ENCODE data around the gene PANX1.
A peak's percentile ranks its signal among the peaks of the same experiment; 100 is the strongest.
"Not testable (repeated sequence)": the region's sequence is repeated elsewhere in the genome, so short reads cannot be mapped to it uniquely, and the experiment has no call there.

Gene PANX1, protein sequence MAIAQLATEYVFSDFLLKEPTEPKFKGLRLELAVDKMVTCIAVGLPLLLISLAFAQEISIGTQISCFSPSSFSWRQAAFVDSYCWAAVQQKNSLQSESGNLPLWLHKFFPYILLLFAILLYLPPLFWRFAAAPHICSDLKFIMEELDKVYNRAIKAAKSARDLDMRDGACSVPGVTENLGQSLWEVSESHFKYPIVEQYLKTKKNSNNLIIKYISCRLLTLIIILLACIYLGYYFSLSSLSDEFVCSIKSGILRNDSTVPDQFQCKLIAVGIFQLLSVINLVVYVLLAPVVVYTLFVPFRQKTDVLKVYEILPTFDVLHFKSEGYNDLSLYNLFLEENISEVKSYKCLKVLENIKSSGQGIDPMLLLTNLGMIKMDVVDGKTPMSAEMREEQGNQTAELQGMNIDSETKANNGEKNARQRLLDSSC

DNA sequence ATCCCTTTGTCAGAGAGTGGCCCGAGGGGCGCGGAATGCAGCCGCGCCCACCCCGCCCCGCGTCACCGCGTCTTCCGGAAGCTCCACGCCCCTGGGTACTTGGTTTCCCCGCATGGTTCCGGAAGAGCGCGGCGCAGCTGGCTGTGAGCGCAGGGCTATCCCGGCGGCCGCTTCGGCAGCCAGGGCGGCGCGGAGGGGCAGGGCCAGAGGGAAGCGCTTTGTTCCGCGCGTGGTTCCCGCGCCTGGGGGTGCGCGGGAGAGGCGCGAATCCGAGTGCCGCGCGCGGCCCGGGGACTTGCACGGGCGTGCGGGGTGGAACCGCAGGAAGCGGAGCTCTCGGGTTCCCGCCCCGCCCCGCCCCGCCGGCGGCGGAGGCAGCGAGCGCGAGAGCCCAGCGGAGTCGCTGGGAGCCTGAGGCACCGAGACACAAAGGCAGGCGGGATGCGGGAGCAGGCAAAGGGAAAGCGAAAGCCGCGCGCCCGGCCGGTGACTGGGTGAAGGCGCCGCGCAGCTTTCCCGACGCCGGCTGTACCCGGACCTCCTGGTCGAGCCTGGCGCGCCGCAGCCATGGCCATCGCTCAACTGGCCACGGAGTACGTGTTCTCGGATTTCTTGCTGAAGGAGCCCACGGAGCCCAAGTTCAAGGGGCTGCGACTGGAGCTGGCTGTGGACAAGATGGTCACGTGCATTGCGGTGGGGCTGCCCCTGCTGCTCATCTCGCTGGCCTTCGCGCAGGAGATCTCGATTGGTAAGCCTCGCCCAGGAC is at the start of gene PANX1:
PANX1 (plus strand) TSS at position 96 of the 766 bp plus-strand sequence; CDS start at position 568, 472 bp downstream.
- DNase-seq (ENCODE audit: low spot score): peak; percentile 77

DNA sequence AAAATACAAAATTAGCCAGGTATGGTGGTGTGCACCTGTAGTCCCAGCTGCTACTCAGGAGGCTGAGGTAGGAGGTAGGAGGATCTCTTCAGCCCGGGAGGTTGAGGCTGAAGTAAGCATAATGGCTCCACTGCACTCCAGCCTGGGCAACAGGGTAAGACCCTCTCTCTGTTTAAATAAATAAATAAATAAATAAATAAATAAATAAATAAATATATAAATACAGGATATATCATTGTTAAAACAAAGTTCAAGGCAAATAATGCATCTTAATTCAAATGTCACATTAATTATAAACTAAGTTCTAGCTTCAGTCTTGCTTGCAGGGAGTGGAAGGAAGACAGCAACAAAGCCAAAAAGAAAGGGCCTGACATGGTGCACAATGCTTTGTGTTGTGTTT is 44.5 kb upstream of the PANX1 start:
- no peak for DNase-seq (ENCODE audit: low spot score)

DNA sequence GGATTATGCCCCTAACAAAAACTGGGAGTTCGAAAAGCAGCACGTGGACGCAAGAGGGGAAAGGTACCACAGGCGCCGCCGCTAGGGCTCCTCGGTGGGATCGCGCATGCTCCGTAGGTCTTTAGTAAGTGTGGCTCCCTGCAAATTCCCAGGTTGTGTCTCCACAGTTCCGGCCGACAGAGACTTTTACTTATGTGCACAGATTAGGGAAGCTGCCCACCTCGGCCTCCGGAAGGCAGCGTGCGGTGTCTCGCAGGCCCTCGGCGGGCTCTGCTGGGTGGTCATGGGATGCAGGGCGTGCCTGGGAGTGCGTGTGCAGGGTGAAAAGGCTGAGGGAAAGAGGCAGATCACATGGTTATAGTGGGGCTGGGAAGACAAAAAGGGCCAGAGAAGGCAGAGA is 39.7 kb upstream of the PANX1 start:
- no peak for DNase-seq (ENCODE audit: low spot score)

DNA sequence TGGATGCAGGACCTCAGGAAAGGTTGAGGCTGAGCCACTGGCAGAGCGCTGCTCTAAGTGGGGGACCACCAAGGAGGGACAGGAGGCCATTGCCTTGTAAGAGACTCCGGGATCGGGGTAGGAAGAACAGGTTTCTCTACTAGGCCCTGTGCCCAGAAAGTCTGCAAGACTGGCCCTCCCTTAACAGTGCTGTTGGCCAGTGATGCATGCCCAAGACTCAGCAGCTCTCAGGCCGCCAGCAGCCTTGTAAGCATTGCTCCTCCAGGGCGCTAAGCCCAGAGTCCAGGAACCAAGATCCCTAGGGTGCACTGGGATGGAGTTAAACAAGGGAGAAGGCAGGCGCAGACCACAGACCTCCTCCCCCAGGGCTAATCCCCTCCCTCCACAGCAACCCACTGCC is 39.3 kb upstream of the PANX1 start:
- no peak for DNase-seq (ENCODE audit: low spot score)

DNA sequence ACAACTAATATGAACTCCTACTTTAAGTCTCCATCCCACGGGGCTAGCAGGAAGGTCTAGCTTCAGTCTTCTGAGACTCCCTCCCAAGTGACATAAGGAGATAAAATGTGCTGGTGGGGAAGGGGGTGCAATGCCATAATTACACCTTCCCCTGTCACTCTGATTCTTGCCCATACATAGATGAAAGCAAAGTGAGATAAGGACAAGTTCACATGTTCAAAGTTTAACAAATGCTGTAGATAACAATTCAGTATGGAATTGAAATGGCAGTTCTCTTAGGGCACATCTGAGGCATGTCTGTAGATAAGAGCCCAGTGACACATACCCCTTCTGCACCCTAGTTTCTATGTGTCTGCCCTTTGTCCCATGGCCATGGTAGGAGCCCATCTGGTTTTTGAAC is 38.2 kb upstream of the PANX1 start:
- DNase-seq (ENCODE audit: low spot score): no peak

DNA sequence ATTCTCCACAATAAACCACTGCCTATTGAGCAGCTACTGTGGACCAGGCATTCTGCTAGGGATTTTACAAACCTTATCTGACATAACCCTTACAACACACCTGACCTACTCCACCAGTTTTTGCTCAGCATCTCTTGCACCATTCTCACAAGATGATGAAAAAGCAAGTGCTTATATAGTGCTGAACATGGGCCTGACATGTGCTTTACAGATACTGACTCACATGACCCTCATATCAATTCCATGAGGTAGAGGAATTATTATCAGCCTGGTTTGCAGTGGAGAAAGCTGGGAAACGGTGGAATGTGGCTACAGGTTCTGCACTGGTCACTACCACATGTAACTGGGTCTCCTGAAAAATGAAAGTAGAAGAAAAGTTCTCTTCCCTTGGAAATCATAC is 37.5 kb upstream of the PANX1 start:
- no peak for DNase-seq (ENCODE audit: low spot score)

DNA sequence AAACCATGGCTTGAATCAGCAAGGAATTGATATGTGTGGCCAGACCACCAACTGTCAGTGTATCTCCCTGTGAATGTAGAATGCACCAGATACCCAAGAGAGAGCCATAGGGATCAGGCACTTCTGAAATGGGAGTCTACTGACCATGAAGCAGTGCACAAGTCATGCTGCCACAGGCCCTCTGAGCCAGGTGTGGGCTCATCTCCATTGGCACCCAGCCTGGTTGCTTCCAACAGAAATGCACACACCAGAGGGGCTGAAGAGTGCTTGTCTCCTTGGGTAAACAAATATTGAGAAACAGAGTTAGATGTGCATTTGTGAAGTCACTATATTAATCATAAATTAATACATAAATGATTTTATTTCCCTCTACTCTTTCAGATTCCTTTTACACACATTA is 28.4 kb upstream of the PANX1 start:
- DNase-seq (ENCODE audit: low spot score): no peak

DNA sequence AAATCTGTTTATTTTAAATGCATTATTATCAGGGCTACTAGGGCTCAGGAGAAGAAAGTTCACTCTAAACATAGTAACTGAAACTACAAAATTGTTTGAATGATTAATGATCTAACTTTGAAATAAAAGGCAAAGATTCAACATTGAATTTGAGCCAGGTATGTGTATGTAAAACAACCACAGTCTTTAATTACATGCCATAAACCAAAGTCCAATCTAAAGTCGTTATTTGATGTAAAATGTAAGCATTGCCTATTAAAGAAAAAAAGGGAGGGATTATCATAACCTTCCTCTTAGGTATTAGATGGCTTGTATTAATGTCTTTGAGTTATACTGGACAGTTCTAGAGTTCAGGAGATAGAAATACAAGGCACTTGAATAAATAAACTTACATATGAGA is 25.2 kb upstream of the PANX1 start:
- DNase-seq (ENCODE audit: low spot score): no peak

DNA sequence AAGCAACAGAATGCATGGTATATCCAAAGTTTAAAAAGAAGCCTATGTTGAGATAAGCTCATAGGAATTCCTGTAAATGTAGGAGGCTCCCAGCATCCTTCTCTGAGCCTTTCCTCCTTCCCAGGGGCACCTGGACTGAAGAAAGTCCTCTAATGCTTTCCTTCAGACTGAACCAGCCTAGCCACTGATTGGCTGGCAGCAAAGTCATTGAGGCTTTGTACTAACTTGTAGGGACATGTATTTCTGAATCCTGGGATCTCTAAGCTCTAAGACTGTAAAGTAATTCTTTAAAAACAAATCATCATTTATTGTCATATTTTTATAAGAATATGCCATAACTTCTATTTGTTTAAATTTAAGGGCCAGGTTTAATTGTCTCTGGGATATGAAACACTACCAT is 23.9 kb upstream of the PANX1 start:
- no peak for DNase-seq (ENCODE audit: low spot score)

DNA sequence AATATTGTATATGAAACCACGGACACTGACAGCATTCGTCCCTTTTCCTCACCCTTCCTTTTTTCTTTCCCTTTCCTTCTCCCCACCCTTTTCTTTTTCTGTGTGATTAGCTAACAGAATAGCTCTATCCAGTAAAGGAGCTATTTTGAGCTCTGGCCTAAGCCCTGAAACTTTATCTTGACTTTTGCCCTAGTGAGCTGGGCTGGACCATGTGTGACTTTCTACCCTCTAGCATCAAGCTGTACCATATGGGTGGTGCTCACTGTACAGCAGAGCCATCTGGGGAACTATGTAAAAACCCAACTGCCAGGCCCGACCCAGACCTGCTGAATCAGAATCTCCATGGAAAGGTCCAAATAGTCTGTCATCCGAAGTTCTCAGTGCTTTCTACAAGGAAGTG is 21.9 kb upstream of the PANX1 start:
- DNase-seq (ENCODE audit: low spot score): no peak

DNA sequence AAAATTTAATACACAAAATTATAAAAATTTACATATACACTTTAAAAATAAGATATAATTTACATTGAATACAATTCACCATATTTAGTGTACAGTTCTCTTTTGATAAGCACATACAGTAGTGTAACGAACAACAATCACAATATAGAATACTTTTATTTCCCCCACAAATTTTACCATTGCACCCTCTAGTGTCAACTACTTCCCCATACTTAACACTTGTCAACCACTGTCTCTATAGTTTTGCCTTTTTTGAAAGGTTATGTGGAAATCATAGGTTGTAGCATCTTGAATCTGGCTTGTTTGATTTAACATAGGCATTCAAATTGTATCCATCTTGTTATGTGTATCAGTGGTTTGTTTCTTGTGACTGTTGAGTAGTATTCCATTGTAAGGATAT is 21.3 kb upstream of the PANX1 start:
- no peak for DNase-seq (ENCODE audit: low spot score)

DNA sequence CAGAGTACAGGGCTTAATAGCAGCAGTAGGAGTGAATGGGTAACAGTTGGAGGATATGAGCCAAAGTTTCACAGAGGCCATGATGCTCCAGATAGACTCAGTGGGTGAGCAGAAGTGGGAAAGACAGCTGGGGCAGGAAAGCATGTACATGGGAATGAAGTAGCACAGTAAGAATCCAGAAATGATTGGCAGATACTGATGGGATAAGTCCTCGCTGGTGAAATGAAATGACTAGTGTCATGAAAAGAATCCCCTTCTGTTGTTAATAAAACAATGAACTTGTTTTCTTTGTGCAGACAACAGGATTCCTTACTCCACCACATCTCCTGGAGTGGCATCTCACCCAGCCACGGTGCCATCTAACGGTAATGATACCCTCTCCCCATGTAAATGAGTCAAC is 17.4 kb upstream of the PANX1 start:
- DNase-seq (ENCODE audit: low spot score): no peak

DNA sequence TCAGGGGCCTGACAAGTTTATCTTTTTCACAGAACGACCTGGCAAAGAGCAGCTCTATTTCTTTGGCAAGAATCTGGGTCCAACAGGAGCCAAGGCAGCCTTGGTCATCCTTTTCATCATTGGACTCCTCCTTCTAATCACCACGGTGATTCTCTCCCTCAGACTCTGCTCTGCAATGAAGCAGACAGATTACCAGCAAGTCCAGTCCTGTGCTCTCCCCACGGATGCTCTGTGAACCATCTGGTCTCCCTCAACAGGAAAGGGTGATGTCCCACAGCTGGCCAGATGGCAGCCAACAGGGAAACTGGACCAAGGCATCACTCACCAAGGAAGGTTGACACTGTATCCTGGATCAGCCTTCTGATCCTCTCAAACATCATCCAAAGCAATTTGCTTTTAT is 17.0 kb upstream of the PANX1 start:
- DNase-seq (ENCODE audit: low spot score): no peak

DNA sequence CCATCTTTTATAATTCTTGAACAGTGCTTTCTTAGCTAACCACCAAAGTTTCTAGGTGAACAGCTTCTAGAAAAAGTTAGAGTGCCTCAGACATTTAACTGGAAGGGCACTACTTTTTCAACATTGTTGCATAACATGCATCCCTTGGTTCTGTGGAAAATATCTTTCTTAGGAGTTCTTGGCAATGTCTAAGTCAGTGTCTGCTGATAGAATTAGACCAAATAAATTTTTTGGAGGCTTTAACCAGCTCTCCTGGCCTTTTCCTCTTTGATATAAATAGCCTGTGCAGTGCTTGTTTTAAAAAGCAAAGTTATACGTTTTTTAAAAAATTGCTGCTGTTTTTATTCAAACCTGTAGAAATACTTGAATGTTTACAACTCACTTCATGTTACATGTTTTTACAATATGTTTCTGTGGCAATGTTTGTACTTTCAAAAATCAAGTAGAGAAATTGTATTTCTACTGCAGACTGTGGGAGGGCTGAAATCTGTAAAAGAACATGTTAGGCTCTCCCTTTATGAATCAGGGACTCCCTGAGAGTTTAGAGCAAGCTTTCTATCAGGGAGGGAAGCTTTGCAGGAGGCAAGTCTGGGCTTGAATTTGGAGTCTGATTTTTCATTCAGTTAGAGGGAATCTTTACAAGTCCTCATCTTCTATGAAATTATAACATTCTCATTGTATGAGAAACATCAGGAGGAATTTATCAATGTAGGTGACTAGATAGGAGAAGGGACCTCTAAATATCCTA is 16.3 kb upstream of the PANX1 start:
- no peak for DNase-seq (ENCODE audit: low spot score)

DNA sequence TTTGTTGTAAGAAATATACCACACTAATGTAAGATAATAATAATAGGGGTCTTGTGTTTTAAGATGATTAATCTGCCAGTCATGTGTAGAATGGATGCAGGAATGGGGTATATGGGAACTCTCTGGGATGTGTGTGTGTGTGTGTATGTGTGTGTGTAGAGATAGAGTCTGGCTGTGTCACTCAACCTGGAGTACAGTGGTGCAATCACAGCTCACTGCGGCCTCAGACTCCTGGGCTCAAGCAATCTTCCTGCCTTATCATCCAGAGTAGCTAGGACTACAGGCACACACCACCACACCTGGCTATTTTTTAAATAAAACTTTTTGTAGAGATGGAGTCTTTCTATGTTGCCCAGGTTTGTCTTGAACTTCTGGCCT is 11.5 kb upstream of the PANX1 start:
- DNase-seq (ENCODE audit: low spot score): no peak

DNA sequence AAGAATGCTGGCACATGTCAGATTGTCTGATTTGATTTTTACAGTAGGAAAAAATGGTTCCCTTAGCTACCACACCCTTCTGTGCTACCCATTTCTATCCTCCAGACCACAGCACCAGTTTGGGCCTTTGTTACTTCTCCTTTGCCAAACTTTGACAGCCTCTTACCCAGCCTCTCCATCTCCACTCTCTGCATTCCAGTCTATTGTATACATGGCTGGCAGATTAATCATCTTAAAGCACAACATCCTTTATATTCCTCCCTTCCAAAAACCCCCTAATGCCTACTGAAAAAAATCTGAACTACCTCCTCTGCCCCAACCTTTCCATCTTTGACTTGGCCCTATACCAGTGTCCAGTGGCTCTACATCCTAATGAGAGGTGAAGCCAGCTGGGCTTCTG is 10.8 kb upstream of the PANX1 start:
- DNase-seq (ENCODE audit: low spot score): no peak

DNA sequence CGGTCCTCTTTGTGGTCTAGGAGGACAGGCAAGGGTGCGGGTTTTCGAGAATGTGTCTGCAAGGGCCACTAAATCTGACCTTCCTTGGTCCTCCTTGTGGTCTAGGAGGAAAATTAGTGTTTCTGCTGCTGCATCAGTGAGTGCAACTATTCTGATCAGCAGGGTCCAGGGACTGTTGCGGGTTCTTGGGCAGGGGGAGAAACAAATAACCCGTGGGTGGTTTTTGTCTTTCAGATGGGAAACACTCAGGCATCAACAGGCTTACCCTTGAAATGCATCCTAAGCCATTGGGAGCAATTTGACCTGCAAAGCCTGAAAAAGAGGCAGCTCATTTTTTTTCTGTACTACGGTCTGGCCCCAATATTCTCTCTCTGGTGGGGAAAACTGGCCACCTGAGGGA is 9.0 kb upstream of the PANX1 start:
- not testable (repeated sequence) for DNase-seq (ENCODE audit: low spot score)

DNA sequence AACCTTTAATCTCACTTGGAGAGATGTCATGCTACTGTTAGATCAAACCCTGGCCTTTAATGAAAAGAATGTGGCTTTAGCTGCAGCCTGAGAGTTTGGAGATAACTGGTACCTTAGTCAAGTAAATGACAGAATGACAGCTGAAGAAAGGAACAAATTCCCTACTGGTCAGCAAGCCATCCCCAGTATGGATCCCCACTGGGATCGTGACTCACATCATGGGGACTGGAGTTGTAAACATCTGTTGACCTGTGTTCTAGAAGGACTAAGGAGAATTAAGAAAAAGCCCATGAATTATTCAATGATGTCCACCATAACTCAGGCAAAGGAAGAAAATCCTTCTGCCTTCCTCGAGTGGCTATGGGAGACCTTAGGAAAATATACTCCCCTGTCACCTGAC is 8.1 kb upstream of the PANX1 start:
- not testable (repeated sequence) for DNase-seq (ENCODE audit: low spot score)

DNA sequence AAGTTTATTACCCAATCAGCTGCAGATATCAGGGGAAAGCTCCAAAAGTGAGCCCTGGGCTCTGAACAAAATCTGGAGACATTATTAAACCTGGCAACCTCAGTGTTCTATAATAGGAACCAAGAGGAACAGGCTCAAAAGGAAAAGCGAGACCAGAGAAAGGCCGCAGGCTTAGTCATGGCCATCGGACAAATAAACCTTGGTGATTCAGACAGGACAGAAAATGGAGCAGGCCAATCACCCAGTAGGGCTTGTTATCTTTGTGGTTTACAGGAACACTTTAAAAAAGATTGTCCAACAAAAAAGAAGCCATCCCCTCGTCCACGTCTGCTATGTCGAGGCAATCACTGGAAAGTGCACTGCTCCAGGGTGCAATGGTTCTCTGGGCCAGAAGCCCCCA is 7.7 kb upstream of the PANX1 start:
- DNase-seq (ENCODE audit: low spot score): no peak

DNA sequence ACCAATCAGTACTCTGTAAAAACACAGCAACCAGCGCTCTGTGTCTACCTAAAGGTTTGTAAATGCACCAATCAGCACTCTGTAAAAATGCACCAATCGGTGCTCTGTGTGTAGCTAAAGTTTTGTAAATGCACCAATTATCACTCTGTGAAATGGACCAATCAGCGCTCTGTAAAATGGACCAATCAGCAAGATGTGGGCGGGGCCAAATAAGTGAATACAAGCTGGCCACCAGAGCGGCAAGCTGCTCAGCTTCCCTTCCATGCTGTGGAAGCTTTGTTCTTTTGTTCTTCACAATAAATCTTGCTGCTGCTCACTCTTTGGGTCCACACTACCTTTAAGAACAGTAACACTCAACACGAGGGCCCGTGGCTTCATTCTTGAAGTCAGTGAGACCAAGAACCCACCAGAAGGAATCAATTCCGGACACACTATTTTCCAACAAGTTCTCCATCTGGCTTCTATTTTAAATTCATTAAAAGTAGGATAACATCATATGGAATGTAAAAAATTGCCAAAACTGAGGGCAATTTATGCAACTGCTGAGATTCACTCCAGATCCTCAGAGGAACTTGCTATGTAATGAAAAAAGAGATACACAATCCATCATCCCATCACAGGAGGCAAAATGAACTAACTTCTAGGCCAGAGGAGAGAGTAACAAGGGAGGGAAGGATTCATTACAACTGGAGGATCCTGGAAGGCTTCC is 3.1 kb upstream of the PANX1 start:
- no peak for DNase-seq (ENCODE audit: low spot score)

DNA sequence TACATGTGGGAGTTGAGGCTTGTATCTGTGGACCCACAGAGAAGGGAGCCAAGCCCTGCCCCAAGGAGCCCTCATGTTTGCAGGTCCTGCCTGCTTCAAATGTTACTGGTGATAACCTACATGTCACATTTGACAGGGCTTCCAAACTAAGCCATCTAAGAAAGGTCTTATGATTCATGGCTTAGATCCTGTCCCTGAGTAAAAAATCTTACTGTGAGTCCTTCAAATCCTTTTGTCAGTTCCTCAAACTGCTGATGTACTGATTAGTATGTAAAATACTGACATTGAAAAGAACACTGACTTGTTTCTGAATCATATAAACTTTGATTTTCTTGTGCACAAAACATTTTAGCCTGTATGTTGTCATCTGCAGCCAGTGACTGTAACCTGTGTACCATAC is 1.0 kb upstream of the PANX1 start:
- no peak for DNase-seq (ENCODE audit: low spot score)

DNA sequence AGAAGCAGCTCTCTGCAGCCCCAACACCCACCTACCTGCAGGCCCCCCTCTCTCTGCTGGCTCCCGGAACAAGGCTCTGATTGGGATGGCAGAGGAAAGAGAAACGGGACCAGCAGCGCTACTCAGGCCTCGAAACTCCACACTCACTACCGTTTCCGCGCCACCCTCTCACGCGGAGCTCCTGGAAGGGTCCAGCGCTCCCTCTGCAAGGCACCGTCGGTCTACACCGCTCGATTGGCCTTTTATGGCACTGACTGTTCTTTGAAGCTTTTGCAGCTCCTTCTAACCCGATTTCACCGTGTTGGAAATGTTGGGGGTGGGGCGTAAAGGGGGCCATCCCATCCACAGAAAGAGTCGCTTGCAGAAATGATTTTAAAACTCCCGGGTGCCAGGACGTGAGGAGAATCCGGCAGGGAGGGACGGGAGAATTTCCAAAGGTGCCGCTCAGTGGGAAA is 323 bp upstream of the PANX1 start:
- DNase-seq (ENCODE audit: low spot score): peak; percentile 35
